ENCODE measurements around the gene NOP53. TPM values are rescaled to one million over a fixed set of nuclear protein-coding genes. Genes with fewer than 3 reads are reported as not detected.
A peak's percentile ranks its signal among the peaks of the same experiment; 100 is the strongest.

NOP53 gene
- total and polyA plus RNA-seq, 9 of the 15 experiments (the other 6 are each of a cell fraction or from before 2014, with no cell fraction given): 6.5 to 274 (median 145) TPM

DNA sequence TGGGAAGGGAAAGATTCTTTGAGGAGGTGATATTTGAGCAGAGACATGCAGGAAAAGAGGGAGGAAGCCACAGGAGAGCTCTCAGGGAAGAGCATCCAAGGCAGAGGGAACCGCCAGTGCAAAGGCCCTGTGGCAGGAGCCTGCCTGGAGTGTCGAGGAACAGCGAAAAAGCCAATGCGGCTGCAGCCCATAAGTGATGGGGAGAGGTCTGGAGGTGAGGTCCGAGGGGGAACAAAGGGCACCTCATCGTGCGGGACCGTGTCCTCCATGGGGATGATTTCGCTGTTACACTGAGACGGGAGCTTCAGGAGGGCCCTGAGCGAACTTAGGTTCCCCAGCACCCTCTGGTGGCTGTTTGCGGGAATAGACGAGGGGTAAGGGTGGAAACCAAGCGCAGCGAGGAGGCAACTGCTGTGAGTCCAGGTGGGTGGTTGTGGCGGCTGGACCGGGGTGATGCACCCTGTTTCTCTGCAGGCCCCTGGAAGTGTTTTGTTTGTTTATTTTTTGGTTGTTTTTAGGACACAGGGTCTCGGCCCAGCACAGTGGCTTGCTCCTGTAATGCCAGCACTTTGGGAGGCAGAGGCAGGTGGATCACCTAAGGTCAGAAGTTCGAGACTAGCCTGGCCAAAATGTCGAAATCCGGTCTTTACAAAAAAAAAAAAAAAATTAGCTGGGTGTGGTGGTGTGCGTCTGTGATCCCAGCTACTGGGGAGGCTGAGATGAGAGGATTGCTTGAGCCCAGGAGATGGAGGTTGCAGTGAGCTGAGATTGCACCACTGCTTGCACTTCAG lies 38.0 kb upstream of the NOP53 start (continued):
- TF ChIP-seq NR4A1 (CRISPR knock-in tag; IDR thresholded peaks at IDR 0.05) (no peak), NR4A1 (tag; IDR thresholded peaks at IDR 0.05) (no peak), ZEB2 (IDR thresholded peaks at IDR 0.05) (peak; percentile 50; the same call in 1 of the 2 replicates), ARHGAP35 (IDR thresholded peaks at IDR 0.05; ENCODE audit: partially characterized antibody) (no peak), SRSF1 (IDR thresholded peaks at IDR 0.05; ENCODE audit: low read depth, low read length) (no peak), RBM17 (IDR thresholded peaks at IDR 0.05; ENCODE audit: borderline replicate concordance, low read depth, low read length) (no peak), EZH2 (IDR thresholded peaks at IDR 0.05; ENCODE audit: borderline replicate concordance, low read depth, low read length) (no peak), CBX2 (IDR thresholded peaks at IDR 0.05; ENCODE audit: insufficient read depth, low read length, poor library complexity, severe bottlenecking) (no peak), ZNF695 (CRISPR knock-in tag; IDR thresholded peaks at IDR 0.05) (no peak), TSHZ1 (CRISPR knock-in tag; IDR thresholded peaks at IDR 0.05) (no peak), TAF7 (tag; IDR thresholded peaks at IDR 0.05) (no peak), CAMTA2 (CRISPR knock-in tag; conservative IDR thresholded peaks at IDR 0.05) (no peak), KLF13 (tag; IDR thresholded peaks at IDR 0.05; ENCODE audit: borderline replicate concordance, low read depth) (no peak), NFATC3 (IDR thresholded peaks at IDR 0.05) (no peak), ZBTB1 (CRISPR knock-in tag; IDR thresholded peaks at IDR 0.05; ENCODE audit: borderline replicate concordance, low read depth) (no peak), ZNF764 (CRISPR knock-in tag; IDR thresholded peaks at IDR 0.05; ENCODE audit: low read depth) (no peak), TAF9B (IDR thresholded peaks at IDR 0.05; ENCODE audit: partially characterized antibody) (no peak), ESRRA (IDR thresholded peaks at IDR 0.05; ENCODE audit: borderline replicate concordance, low read depth) (0 out of 2 replicates have a peak, but pooled peaks have one; percentile 16), CXXC5 (CRISPR knock-in tag; IDR thresholded peaks at IDR 0.05) (peak; percentile 38; the same call in 1 of the 2 replicates), KDM5B (IDR thresholded peaks at IDR 0.05; ENCODE audit: insufficient replicate concordance, low read depth, low read length) (no peak), TCF3 (CRISPR knock-in tag; IDR thresholded peaks at IDR 0.05) (no peak), ZNF707 (CRISPR knock-in tag; conservative IDR thresholded peaks at IDR 0.05) (no peak)
- TF ChIP-seq, protein P1, sequence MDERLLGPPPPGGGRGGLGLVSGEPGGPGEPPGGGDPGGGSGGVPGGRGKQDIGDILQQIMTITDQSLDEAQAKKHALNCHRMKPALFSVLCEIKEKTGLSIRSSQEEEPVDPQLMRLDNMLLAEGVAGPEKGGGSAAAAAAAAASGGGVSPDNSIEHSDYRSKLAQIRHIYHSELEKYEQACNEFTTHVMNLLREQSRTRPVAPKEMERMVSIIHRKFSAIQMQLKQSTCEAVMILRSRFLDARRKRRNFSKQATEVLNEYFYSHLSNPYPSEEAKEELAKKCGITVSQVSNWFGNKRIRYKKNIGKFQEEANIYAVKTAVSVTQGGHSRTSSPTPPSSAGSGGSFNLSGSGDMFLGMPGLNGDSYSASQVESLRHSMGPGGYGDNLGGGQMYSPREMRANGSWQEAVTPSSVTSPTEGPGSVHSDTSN (CRISPR knock-in tag; IDR thresholded peaks at IDR 0.05; ENCODE audit: low read depth): no peak
- TF ChIP-seq, protein P1 (tag; conservative IDR thresholded peaks at IDR 0.05; ENCODE audit: low read depth): no peak
